OCI-LY1 (cell line): ENCODE measurements around the gene NASP.

Experiments used
- H2AFZ ChIP-seq: fragments of 200-600 bp; sonication (generic), shearing (Covaris generic); 2 replicates; pipeline ENCODE4 v1.6.0; 2014; ENCODE audit warnings: antibody characterized with exemption, mild to moderate bottlenecking, low read length
- H3F3A ChIP-seq: fragments of 200-600 bp; sonication (generic), shearing (Covaris generic); 2 replicates; pipeline ENCODE4 v1.6.0; 2014; ENCODE audit warnings: mild to moderate bottlenecking, antibody characterized with exemption, low read length, moderate library complexity; ENCODE audit not compliant: insufficient read depth
- H3K27ac ChIP-seq: fragments of 200-600 bp; sonication (generic); 2 replicates; pipeline ENCODE4 v1.5.1; 2014; ENCODE audit warnings: low read length, mixed run types, mild to moderate bottlenecking, low read depth; ENCODE audit not compliant: poor library complexity, severe bottlenecking
- H3K27me3 ChIP-seq: fragments of 200-600 bp; sonication (generic); 2 replicates; pipeline ENCODE4 v1.6.0; 2014; ENCODE audit warnings: antibody characterized with exemption, mild to moderate bottlenecking, low read length, moderate library complexity; ENCODE audit not compliant: insufficient read depth
- H3K36me3 ChIP-seq: fragments of 200-600 bp; sonication (generic); 2 replicates; pipeline ENCODE4 v1.6.1; 2014; ENCODE audit warnings: mild to moderate bottlenecking, antibody characterized with exemption, low read length, moderate library complexity, mixed read lengths; ENCODE audit not compliant: insufficient read depth
- H3K4me1 ChIP-seq: fragments of 200-600 bp; sonication (generic); 2 replicates; pipeline ENCODE4 v1.5.1; 2014; ENCODE audit warnings: mild to moderate bottlenecking, low read length, moderate library complexity; ENCODE audit not compliant: insufficient read depth, severe bottlenecking
- H3K4me2 ChIP-seq: fragments of 200-600 bp; sonication (generic), shearing (Covaris generic); 2 replicates; pipeline ENCODE4 v1.6.1; 2014; ENCODE audit warnings: low read length
- H3K4me3 ChIP-seq: fragments of 200-600 bp; sonication (generic); 2 replicates; pipeline ENCODE4 v1.5.1; 2014; ENCODE audit warnings: low read length, low read depth, mild to moderate bottlenecking, mixed read lengths; ENCODE audit not compliant: poor library complexity, severe bottlenecking
- H3K79me2 ChIP-seq: fragments of 200-600 bp; shearing (Covaris generic); 2 replicates; pipeline ENCODE4 v1.6.1; 2016; ENCODE audit warnings: mixed run types, low read length, mixed read lengths; ENCODE audit not compliant: insufficient read depth
- H3K9ac ChIP-seq: fragments of 200-600 bp; sonication (generic), shearing (Covaris generic); 2 replicates; pipeline ENCODE4 v1.6.1; 2014; ENCODE audit warnings: mild to moderate bottlenecking, low read length, mixed read lengths
- H3K9me2 ChIP-seq: fragments of 200-600 bp; sonication (generic), shearing (Covaris generic); 2 replicates; pipeline ENCODE4 v1.6.1; 2014; ENCODE audit warnings: low read depth, mild to moderate bottlenecking, low read length, mixed read lengths
- H3K9me3 ChIP-seq: fragments of 200-600 bp; shearing (Covaris generic); 2 replicates; pipeline ENCODE4 v1.6.1; 2014; ENCODE audit warnings: low read length, mixed read lengths
- H4K20me1 ChIP-seq: fragments of 200-600 bp; sonication (generic), shearing (Covaris generic); 2 replicates; pipeline ENCODE4 v1.6.0; 2016; ENCODE audit warnings: mild to moderate bottlenecking, low read length; ENCODE audit not compliant: insufficient read depth
- EZH2 ChIP-seq: fragments of 200-600 bp; sonication (generic), shearing (Covaris generic); IDR thresholded peaks from 2 replicates; pipeline ENCODE4 v1.8.0; 2017; ENCODE audit warnings: borderline replicate concordance, mixed run types, mild to moderate bottlenecking, antibody characterized with exemption, low read length, moderate library complexity, mixed read lengths
- TF ChIP-seq, protein P1 (sequence below): fragments of 200-600 bp; sonication (generic), shearing (Covaris generic); IDR thresholded peaks from 2 replicates; pipeline ENCODE4 v1.5.1; 2017; ENCODE audit warnings: mild to moderate bottlenecking, antibody characterized with exemption, low read length, moderate library complexity, mixed read lengths

NASP gene

DNA sequence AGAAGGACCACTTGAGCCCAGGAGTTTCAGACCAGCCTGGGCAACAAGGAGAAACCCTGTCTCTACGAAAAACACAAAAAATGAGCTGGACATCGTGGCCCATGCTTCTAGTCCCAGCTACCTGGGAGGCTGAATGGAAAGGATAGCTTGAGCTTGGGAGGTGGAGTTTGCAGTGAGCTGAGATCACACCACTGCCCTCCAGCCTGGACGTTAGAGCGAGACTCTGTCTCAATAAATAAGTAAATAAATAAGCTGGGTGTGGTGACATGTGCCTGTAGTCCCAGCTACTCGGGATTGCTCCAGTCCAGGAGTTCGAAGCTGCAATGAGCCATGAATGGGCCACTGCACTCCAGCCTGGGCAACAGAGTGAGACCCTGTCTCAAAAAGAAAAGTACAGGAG lies 29.6 kb upstream of the NASP start:
- H3K4me1 ChIP-seq = peaks cover 25% of the 10 kb centered on the region
- H2AFZ ChIP-seq = no peak overlapping the region
- no peak overlapping the region for H3K4me3 ChIP-seq
- H3K36me3 ChIP-seq = peaks cover 28% of the 10 kb centered on the region
- H3K27ac ChIP-seq = no peak overlapping the region
- H3K9me3 ChIP-seq = no peaks in the 10 kb centered on the region
- no peak overlapping the region for H3K4me2 ChIP-seq
- no peaks in the 10 kb centered on the region for H3F3A ChIP-seq
- H4K20me1 ChIP-seq = no peaks in the 10 kb centered on the region
- no peak overlapping the region for H3K9ac ChIP-seq
- TF ChIP-seq, protein P1, sequence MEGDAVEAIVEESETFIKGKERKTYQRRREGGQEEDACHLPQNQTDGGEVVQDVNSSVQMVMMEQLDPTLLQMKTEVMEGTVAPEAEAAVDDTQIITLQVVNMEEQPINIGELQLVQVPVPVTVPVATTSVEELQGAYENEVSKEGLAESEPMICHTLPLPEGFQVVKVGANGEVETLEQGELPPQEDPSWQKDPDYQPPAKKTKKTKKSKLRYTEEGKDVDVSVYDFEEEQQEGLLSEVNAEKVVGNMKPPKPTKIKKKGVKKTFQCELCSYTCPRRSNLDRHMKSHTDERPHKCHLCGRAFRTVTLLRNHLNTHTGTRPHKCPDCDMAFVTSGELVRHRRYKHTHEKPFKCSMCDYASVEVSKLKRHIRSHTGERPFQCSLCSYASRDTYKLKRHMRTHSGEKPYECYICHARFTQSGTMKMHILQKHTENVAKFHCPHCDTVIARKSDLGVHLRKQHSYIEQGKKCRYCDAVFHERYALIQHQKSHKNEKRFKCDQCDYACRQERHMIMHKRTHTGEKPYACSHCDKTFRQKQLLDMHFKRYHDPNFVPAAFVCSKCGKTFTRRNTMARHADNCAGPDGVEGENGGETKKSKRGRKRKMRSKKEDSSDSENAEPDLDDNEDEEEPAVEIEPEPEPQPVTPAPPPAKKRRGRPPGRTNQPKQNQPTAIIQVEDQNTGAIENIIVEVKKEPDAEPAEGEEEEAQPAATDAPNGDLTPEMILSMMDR = no peak
- TF ChIP-seq EZH2 = no peak
- H3K79me2 ChIP-seq = peaks cover 17% of the 10 kb centered on the region
- no peaks in the 10 kb centered on the region for H3K27me3 ChIP-seq
- H3K9me2 ChIP-seq = no peaks in the 10 kb centered on the region

DNA sequence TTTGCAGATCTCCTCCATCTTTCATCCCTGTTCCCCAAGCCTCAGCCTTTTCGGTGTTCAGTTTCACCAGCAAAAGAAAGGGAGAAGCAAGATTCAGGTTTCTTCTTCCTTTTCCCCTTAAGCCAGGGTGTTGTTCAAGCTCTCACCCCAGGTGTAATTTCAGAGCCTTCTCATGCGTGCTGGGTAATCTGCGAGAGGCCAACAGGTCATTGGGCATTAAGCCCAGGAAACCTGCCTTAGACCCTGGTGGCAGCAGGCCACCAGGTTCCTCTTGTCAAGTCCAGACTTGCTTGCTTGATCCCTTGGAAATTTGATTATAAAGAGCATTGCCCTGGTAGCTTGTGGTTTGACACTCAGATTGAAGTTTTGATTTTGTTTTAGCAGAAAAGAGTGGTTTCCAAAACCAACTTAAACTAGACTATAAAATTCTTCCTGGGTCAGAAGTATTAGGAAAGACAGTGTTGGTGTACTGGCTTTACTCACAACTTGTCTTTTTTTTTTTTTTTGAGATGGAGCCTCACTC lies 26.4 kb upstream of the NASP start:
- TF ChIP-seq, protein P1 = no peak
- no peak for TF ChIP-seq EZH2
- Histone ChIP-seq H3K9ac (peak overlapping the region; percentile 4; the same call in 1 of the 2 replicates), H4K20me1 (no peaks in the 10 kb centered on the region), H3K4me1 (peaks cover 7% of the 10 kb centered on the region), H3K9me3 (no peaks in the 10 kb centered on the region), H3K79me2 (peaks cover 2% of the 10 kb centered on the region; the same call in 1 of the 2 replicates), H3K27ac (peak overlapping the region; percentile 51), H3F3A (no peaks in the 10 kb centered on the region), H2AFZ (no peak overlapping the region), H3K4me3 (no peak overlapping the region), H3K27me3 (no peaks in the 10 kb centered on the region), H3K4me2 (no peak overlapping the region), H3K36me3 (peaks cover 50% of the 10 kb centered on the region), H3K9me2 (no peaks in the 10 kb centered on the region)

DNA sequence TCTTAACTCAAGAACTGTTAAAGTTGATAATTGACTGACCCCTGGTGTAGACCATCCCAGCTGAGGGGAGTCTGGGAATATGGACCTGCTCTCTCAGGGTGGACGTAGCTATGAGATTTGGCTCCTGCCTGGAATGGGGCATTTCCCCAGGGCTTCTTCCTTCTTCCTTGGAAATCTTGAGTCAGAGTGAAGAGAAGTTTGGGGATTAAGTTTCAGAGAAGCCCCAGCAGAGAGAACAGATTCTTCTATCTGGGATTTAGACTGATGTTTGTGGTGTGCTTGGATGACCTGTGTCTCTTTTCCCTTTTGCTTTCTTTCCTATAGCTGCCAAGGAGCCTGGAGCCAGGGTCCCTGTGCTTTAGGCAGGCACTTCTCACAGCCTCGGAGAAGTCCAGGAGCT lies 20.0 kb upstream of the NASP start:
- Histone ChIP-seq H3K4me1 (no peaks in the 10 kb centered on the region), H3K27ac (no peak overlapping the region), H3K4me3 (no peak overlapping the region), H3K9ac (no peak overlapping the region), H3K4me2 (no peak overlapping the region), H3K9me3 (no peaks in the 10 kb centered on the region), H3F3A (no peaks in the 10 kb centered on the region), H4K20me1 (no peaks in the 10 kb centered on the region), H3K27me3 (no peaks in the 10 kb centered on the region), H3K79me2 (peaks cover under 1% of the 10 kb centered on the region; the same call in 1 of the 2 replicates), H3K9me2 (no peaks in the 10 kb centered on the region), H3K36me3 (peaks cover 75% of the 10 kb centered on the region), H2AFZ (no peak overlapping the region)
- TF ChIP-seq, protein P1 = no peak
- TF ChIP-seq EZH2 = no peak
